ENCODE data around the gene SUB1.

GRCh38 chr5:32562843-32563242 lies 22.5 kb upstream of the SUB1 start:
- TF ChIP-seq CTCF (IDR thresholded peaks at IDR 0.05) (no peak), POLR2A (IDR thresholded peaks at IDR 0.05) (no peak)
